Omental fat pad (tissue), 4 donors: ENCODE data around the gene ZC3H7A. TPM values are rescaled to one million over a fixed set of nuclear protein-coding genes. Genes with fewer than 3 reads are reported as not detected.
A peak's percentile ranks its signal among the peaks of the same experiment; 100 is the strongest.

Experiments used
- ATAC-seq: fragments of 150-250 bp; one replicate; pipeline ENCODE4 v1.9.1; 2016; ENCODE audit warnings: mild to moderate bottlenecking, moderate library complexity; ENCODE audit not compliant: low FRiP score
- DNase-seq: peaks from one replicate; pipeline ENCODE4 v3.0.0-alpha.2; 2019; ENCODE audit warnings: low spot score
- CTCF ChIP-seq, 3 donors: fragments of 450-650 bp; IDR thresholded peaks; one replicate each; pipeline ENCODE4 v1.5.1; 2016 to 2017; ENCODE audit warnings: antibody characterized with exemption in 3 of 3, mild to moderate bottlenecking in 3 of 3, moderate library complexity in 2 of 3
- total RNA-seq, 4 donors: library from RNA; depleted of rRNA; stranded (reverse); fragments of >200 nt; gene quantifications; one replicate each; pipeline ENCODE4 v1.1.0, GENCODE V29; 2016

The ZC3H7A gene
- total RNA-seq, 4 donors from 2014 or later = 38.0 to 74.7 (median 53.6) TPM

GRCh38 chr16:11752856-11753255 is 44.2 kb downstream of the ZC3H7A start:
- ATAC-seq (no peak), DNase-seq (no peak)
- TF ChIP-seq CTCF (IDR thresholded peaks at IDR 0.05) = no peak

GRCh38 chr16:11750056-11750455 is 47.0 kb downstream of the ZC3H7A start:
- no peak for ATAC-seq
- no peak for DNase-seq
- no peak for TF ChIP-seq CTCF (IDR thresholded peaks at IDR 0.05)

GRCh38 chr16:11748404-11749254 is 48.4 kb downstream of the ZC3H7A start:
- ATAC-seq = no peak
- no peak for DNase-seq
- TF ChIP-seq CTCF (IDR thresholded peaks at IDR 0.05) = no peak

- no peak for DNase-seq
- no peak for TF ChIP-seq CTCF (IDR thresholded peaks at IDR 0.05)
- ATAC-seq = no peak
Observed at GRCh38 chr16:11747949-11748403, 49.1 kb downstream of the ZC3H7A start.

- ATAC-seq (no peak), DNase-seq (no peak)
- TF ChIP-seq CTCF (IDR thresholded peaks at IDR 0.05) = no peak
Observed at GRCh38 chr16:11744075-11744470, 53.0 kb downstream of the ZC3H7A start.

- no peak for ATAC-seq
- no peak for TF ChIP-seq CTCF (IDR thresholded peaks at IDR 0.05)
- peak; percentile 52 for DNase-seq
Observed at GRCh38 chr16:11743308-11744074, 53.6 kb downstream of the ZC3H7A start.
